HEK293T (cell line): ENCODE measurements around the gene DCLRE1B.

Experiments
- BHLHE40 ChIP-seq: fragments of 450-650 bp; IDR thresholded peaks from 2 replicates; pipeline ENCODE4 v1.6.1; 2016; ENCODE audit warnings: mild to moderate bottlenecking, moderate library complexity, borderline replicate concordance
- FOXA1 ChIP-seq: fragments of 450-650 bp; IDR thresholded peaks from 2 replicates; pipeline ENCODE4 v1.6.1; 2016; ENCODE audit warnings: mild to moderate bottlenecking
- HDGF ChIP-seq: fragments of 450-650 bp; IDR thresholded peaks from 2 replicates; pipeline ENCODE4 v1.6.1; 2017; ENCODE audit warnings: antibody characterized with exemption, borderline replicate concordance
- SP1 ChIP-seq: fragments of 450-650 bp; IDR thresholded peaks from 2 replicates; pipeline ENCODE4 v1.6.1; 2017
- SUZ12 ChIP-seq: fragments of 450-650 bp; IDR thresholded peaks from 2 replicates; pipeline ENCODE4 v1.6.1; 2016; ENCODE audit warnings: mild to moderate bottlenecking
- TARDBP ChIP-seq: fragments of 450-650 bp; IDR thresholded peaks from 2 replicates; pipeline ENCODE4 v1.6.1; 2016

GRCh38 chr1:113918243-113918642 is 13.1 kb downstream of the DCLRE1B start:
- TF ChIP-seq SP1 (no peak), HDGF (no peak), SUZ12 (no peak), FOXA1 (no peak), TARDBP (no peak), BHLHE40 (no peak)
